ENCODE measurements around the gene PEAR1. TPM values are rescaled to one million over a fixed set of nuclear protein-coding genes. Genes with fewer than 3 reads are reported as not detected.

PEAR1 gene
- total RNA-seq, 1 donor from 2014 or later, result 39.8 TPM

DNA sequence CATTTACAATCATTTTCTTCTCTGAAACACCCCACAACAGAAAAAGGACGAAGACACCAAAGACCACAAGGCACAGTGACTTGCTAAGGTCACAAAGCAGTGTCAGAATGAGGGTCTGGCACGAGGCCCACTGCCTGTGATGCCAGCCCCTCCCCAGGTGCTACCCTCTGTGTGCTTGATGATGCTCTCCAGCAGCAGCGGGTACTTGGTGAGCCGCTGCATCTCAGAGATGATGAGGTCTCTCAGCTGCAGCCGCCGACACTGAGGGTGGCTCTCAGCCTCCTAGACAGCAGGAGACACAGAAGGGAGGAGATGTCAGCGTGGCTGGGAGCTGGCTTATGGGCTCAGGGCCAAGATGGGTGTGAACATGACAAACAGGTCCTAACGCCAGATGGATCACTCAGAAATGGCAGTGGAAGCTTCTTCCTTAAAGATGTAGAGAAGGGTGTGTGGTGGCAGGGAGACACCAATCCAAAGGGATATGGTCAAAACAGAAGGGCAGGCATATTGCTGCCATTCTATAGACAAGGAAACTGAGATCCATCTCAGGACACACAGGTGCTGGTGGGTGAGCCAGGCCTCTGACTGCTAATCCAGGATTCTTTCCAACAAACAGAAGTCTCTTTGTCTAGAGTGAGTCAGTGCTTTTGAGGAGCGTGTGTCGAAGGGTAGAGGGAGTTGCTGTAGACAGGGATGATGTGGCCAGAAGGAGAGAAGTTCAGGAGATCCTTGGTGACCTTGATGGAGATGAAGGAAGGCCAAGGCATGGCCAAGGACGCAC lies 52.6 kb downstream of the PEAR1 start:
- no peak for DNase-seq (ENCODE audit: low spot score in 2 of 2)
- TF ChIP-seq, protein P1, sequence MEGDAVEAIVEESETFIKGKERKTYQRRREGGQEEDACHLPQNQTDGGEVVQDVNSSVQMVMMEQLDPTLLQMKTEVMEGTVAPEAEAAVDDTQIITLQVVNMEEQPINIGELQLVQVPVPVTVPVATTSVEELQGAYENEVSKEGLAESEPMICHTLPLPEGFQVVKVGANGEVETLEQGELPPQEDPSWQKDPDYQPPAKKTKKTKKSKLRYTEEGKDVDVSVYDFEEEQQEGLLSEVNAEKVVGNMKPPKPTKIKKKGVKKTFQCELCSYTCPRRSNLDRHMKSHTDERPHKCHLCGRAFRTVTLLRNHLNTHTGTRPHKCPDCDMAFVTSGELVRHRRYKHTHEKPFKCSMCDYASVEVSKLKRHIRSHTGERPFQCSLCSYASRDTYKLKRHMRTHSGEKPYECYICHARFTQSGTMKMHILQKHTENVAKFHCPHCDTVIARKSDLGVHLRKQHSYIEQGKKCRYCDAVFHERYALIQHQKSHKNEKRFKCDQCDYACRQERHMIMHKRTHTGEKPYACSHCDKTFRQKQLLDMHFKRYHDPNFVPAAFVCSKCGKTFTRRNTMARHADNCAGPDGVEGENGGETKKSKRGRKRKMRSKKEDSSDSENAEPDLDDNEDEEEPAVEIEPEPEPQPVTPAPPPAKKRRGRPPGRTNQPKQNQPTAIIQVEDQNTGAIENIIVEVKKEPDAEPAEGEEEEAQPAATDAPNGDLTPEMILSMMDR (IDR thresholded peaks at IDR 0.05), result no peak

DNA sequence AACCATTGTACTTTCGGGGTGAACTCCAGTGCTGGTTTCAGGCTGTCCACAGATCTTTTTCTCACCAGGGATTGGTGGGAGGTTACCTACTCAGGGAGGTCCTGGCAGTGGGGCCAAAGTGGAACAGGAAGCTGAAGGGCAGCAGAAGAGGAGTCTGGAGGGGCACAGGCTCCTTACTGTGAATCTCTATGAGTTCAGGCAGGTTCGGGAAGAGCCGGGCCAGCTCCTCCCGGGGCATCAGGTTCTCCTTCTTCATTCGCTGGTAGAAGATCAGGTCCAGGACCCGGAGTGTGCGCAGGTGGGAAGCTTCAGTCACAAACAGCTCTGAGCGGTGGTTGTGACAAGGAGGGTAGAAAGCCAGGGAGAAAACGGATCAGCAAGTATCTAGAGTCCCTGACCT lies 53.6 kb downstream of the PEAR1 start:
- H3K36me3 ChIP-seq, result peaks cover 85 to 93% of the 10 kb centered on the region in 2 donors
- intact Hi-C loops (cut with DNase I), result no loop called here

More for the DNA sequence above, 52.6 kb downstream of the PEAR1 start:
- Histone ChIP-seq H3K4me3 (no peak overlapping the region), H3K4me1 (no peaks in the 10 kb centered on the region), H3K27ac (no peak overlapping the region), H3K9me3 (no peaks in the 10 kb centered on the region), H3K27me3 (no peaks in the 10 kb centered on the region), H3K36me3 (peaks cover 89 to 94% of the 10 kb centered on the region in 2 donors)
- intact Hi-C loops (cut with DNase I), result no loop called here

DNA sequence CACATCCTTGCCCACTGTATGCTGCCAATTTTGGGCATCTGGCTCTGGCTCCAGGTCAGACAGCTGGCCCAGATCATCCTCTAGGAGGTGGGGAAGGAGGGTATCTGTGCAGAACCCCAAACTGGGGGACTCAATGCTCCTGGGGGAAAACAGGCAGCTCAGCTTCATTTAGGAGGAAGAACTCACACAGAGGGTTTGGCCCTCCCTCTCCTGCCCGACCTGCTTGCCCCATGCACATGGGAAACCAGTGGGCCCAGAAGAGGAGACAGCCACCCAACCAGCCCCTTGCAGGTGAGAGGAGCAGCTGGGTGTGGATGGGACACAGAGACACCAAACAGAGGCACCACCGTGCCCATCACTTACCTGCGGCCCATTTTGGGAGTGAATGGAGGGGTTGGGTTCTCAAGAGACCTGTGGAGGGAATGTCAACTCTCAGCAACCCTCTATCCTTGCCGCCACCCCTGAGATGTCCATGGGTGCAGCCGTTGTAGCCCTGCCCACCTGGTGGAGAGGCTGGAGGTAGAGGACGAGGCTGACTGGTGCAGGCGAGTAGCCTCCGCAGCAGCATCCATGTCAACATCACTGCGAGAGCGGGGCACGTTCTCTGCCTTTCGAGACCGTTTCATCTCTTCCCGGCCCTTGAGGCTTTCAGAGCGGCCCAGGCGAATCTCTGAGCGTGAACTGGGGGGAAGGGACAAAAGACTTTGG lies 54.5 kb downstream of the PEAR1 start:
- Histone ChIP-seq H3K27ac (no peak overlapping the region), H3K4me3 (no peak overlapping the region), H3K9me3 (no peaks in the 10 kb centered on the region), H3K4me1 (no peaks in the 10 kb centered on the region), H3K36me3 (peaks cover 88 to 93% of the 10 kb centered on the region in 2 donors), H3K27me3 (no peaks in the 10 kb centered on the region)
- TF ChIP-seq, protein P1 (IDR thresholded peaks at IDR 0.05), result no peak
- intact Hi-C loops (cut with DNase I), result no loop called here
- DNase-seq (ENCODE audit: low spot score in 2 of 2), result peak in 1 of 2 donors; percentile 52

More for the DNA sequence above, 53.6 kb downstream of the PEAR1 start:
- no peaks in the 10 kb centered on the region for H3K4me1 ChIP-seq
- H3K9me3 ChIP-seq, result no peaks in the 10 kb centered on the region
- TF ChIP-seq, protein P1 (IDR thresholded peaks at IDR 0.05), result no peak
- no peak overlapping the region for H3K4me3 ChIP-seq
- no peaks in the 10 kb centered on the region for H3K27me3 ChIP-seq
- no peak overlapping the region for H3K27ac ChIP-seq
- DNase-seq (ENCODE audit: low spot score in 2 of 2), result no peak

DNA sequence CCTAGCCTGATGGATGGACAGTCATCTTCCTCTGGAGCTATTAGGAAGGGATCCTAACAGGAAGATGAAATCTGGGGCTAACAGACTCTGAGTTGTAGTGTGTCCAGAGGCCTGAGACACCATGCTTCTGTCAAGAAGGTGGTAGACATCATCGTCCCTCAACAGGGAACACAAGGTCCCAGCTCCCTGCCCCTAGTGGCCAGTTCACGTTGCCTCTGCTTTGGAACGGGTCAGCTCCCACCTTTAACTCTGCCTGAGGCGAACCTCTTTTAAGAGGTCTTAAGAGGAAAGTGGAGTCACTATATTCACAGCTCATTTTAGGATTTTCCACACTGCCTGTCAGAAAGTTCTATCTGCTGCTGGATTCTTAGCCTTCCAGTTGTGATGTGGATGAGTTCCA lies 55.2 kb downstream of the PEAR1 start:
- intact Hi-C loops (cut with DNase I), result no loop called here
- H3K27me3 ChIP-seq, result no peaks in the 10 kb centered on the region
- H3K27ac ChIP-seq, result no peak overlapping the region
- H3K36me3 ChIP-seq, result peaks cover 81 to 89% of the 10 kb centered on the region in 2 donors
- TF ChIP-seq, protein P1 (IDR thresholded peaks at IDR 0.05), result no peak
- DNase-seq (ENCODE audit: low spot score in 2 of 2), result peak in 1 of 2 donors; percentile 46
- no peaks in the 10 kb centered on the region for H3K9me3 ChIP-seq
- H3K4me3 ChIP-seq, result no peak overlapping the region
- H3K4me1 ChIP-seq, result no peaks in the 10 kb centered on the region

DNA sequence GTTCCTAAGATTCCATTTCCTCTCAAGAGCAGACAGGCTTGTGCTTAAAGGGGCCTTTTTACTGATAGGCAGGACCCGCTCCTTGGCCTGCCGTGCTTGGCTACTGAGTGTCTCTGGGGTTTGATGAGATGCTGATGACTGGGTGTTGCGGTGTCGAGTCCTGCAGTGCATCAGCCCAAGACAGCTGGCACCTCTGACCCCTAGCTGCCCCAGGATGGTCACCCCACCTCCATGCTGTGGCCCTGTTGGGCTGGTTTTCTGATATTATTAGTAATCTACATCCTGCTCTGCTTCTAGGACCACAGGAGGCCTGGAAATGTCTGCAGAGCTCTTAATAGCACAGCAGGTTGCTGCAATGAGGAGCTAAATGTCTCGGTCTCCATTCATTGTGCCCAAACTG lies 55.6 kb downstream of the PEAR1 start:
- Histone ChIP-seq H3K27me3 (no peaks in the 10 kb centered on the region), H3K36me3 (peaks cover 77 to 85% of the 10 kb centered on the region in 2 donors), H3K9me3 (no peaks in the 10 kb centered on the region), H3K4me1 (no peaks in the 10 kb centered on the region), H3K4me3 (no peak overlapping the region), H3K27ac (no peak overlapping the region)
- intact Hi-C loops (cut with DNase I), result no loop called here
- no peak for DNase-seq (ENCODE audit: low spot score in 2 of 2)
- TF ChIP-seq, protein P1 (IDR thresholded peaks at IDR 0.05), result no peak

Measured in ascending aorta (tissue), 2 donors.